HFFc6 (cell line): ENCODE results near the gene DDX17. TPM values are rescaled to one million over a fixed set of nuclear protein-coding genes. Genes with fewer than 3 reads are reported as not detected.

ENCODE experiments used
- DNase-seq: peaks from one replicate; pipeline ENCODE4 v3.0.0-alpha.2; 2018
- H3K27ac Mint-ChIP-seq: 2 replicates; pipeline ENCODE4 v1.8.0; 2020; ENCODE audit warnings: mild to moderate bottlenecking, mixed read lengths
- H3K27me3 Mint-ChIP-seq: 2 replicates; pipeline ENCODE4 v1.8.0; 2021; ENCODE audit warnings: mild to moderate bottlenecking, moderate library complexity, mixed read lengths; ENCODE audit not compliant: insufficient read depth
- H3K36me3 Mint-ChIP-seq: 2 replicates; pipeline ENCODE4 v1.8.0; 2021; ENCODE audit warnings: low read depth, mixed read lengths
- H3K4me1 Mint-ChIP-seq: 2 replicates; pipeline ENCODE4 v1.8.0; 2020; ENCODE audit warnings: low read depth, mixed read lengths
- H3K4me3 Mint-ChIP-seq: 2 replicates; pipeline ENCODE4 v1.8.0; 2020; ENCODE audit warnings: mild to moderate bottlenecking, moderate library complexity, mixed read lengths
- H3K9me3 Mint-ChIP-seq: 2 replicates; pipeline ENCODE4 v1.8.0; 2020; ENCODE audit warnings: mild to moderate bottlenecking, mixed read lengths
- CTCF ChIP-seq: fragments of 200-600 bp; sonication (generic); IDR thresholded peaks from 2 replicates; pipeline ENCODE4 v1.5.0; 2021; ENCODE audit warnings: antibody characterized with exemption, mild to moderate bottlenecking
- total RNA-seq, 6 experiments: library from RNA; stranded (reverse); fragmentation: NEBNext Ultra II Directional; extraction: Animal tissue kit (Norgen Biotek cat#: 25700); gene quantifications; 2 replicates in 1 of 6; 3 replicates in 5 of 6; pipeline ENCODE4 v1.2.3, GENCODE V29; 2021

DDX17 gene
- total RNA-seq, 6 experiments from 2014 or later, result 211 to 246 (median 220) TPM

- Mint-ChIP-seq H3K4me1 (peaks cover 4% of the 10 kb centered on the region; the same call in 1 of the 2 replicates), H3K9me3 (no peaks in the 10 kb centered on the region), H3K27ac (no peak overlapping the region), H3K36me3 (peaks cover 5% of the 10 kb centered on the region), H3K4me3 (no peak overlapping the region), H3K27me3 (peaks cover 2% of the 10 kb centered on the region; the same call in 1 of the 2 replicates)
- DNase-seq, result no peak
- no peak for TF ChIP-seq CTCF
Measured at GRCh38 chr22:38513063-38513462, 7.0 kb upstream of the DDX17 start.

- Mint-ChIP-seq H3K9me3 (no peaks in the 10 kb centered on the region), H3K27me3 (no peaks in the 10 kb centered on the region; the same call in 1 of the 2 replicates), H3K36me3 (peaks cover 12% of the 10 kb centered on the region), H3K4me1 (peaks cover 13% of the 10 kb centered on the region), H3K4me3 (no peak overlapping the region), H3K27ac (no peak overlapping the region)
- no peak for TF ChIP-seq CTCF
- no peak for DNase-seq
Measured at GRCh38 chr22:38510416-38510970, 4.4 kb upstream of the DDX17 start.

- Mint-ChIP-seq H3K4me1 (peaks cover 49% of the 10 kb centered on the region), H3K27ac (peak overlapping the region; percentile 100)
Measured at GRCh38 chr22:38505541-38506117, 482 bp downstream of the DDX17 start.

GRCh38 chr22:38504731-38505540, 1.2 kb downstream of the DDX17 start:
- H3K4me1 Mint-ChIP-seq, result peaks cover 49% of the 10 kb centered on the region
- peaks cover 6% of the 10 kb centered on the region for H3K27me3 Mint-ChIP-seq
- H3K27ac Mint-ChIP-seq, result peak overlapping the region; percentile 98
- no peak for TF ChIP-seq CTCF
- peak overlapping the region; percentile 91 for H3K4me3 Mint-ChIP-seq
- DNase-seq, result no peak
- H3K36me3 Mint-ChIP-seq, result peaks cover 56% of the 10 kb centered on the region
- no peaks in the 10 kb centered on the region for H3K9me3 Mint-ChIP-seq

More at GRCh38 chr22:38505541-38506117, 482 bp downstream of the DDX17 start:
- H3K27me3 Mint-ChIP-seq, result peaks cover 6% of the 10 kb centered on the region
- peaks cover 56% of the 10 kb centered on the region for H3K36me3 Mint-ChIP-seq
- H3K9me3 Mint-ChIP-seq, result no peaks in the 10 kb centered on the region
- H3K4me3 Mint-ChIP-seq, result peak overlapping the region; percentile 91
- no peak for TF ChIP-seq CTCF
- no peak for DNase-seq

GRCh38 chr22:38503021-38503420, 3.1 kb downstream of the DDX17 start:
- Mint-ChIP-seq H3K27ac (peak overlapping the region; percentile 53), H3K9me3 (no peaks in the 10 kb centered on the region), H3K4me1 (peaks cover 50% of the 10 kb centered on the region), H3K27me3 (peaks cover 6% of the 10 kb centered on the region), H3K4me3 (peak overlapping the region; percentile 91), H3K36me3 (peaks cover 64% of the 10 kb centered on the region)
- no peak for TF ChIP-seq CTCF
- no peak for DNase-seq
